ENCODE data around the gene IGF1R. TPM values are rescaled to one million over a fixed set of nuclear protein-coding genes. Genes with fewer than 3 reads are reported as not detected.

The IGF1R gene
- total and polyA plus RNA-seq, 8 donors: 8.1 to 50.3 (median 36.0) TPM

- 96 to 100% methylated on average over 1 of the region's 1 CpG for WGBS, 2 donors
- TF ChIP-seq, protein P1, sequence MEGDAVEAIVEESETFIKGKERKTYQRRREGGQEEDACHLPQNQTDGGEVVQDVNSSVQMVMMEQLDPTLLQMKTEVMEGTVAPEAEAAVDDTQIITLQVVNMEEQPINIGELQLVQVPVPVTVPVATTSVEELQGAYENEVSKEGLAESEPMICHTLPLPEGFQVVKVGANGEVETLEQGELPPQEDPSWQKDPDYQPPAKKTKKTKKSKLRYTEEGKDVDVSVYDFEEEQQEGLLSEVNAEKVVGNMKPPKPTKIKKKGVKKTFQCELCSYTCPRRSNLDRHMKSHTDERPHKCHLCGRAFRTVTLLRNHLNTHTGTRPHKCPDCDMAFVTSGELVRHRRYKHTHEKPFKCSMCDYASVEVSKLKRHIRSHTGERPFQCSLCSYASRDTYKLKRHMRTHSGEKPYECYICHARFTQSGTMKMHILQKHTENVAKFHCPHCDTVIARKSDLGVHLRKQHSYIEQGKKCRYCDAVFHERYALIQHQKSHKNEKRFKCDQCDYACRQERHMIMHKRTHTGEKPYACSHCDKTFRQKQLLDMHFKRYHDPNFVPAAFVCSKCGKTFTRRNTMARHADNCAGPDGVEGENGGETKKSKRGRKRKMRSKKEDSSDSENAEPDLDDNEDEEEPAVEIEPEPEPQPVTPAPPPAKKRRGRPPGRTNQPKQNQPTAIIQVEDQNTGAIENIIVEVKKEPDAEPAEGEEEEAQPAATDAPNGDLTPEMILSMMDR (IDR thresholded peaks at IDR 0.05): no peak
Measured at GRCh38 chr15:98965597-98965996, 317.3 kb downstream of the IGF1R start.

DNA sequence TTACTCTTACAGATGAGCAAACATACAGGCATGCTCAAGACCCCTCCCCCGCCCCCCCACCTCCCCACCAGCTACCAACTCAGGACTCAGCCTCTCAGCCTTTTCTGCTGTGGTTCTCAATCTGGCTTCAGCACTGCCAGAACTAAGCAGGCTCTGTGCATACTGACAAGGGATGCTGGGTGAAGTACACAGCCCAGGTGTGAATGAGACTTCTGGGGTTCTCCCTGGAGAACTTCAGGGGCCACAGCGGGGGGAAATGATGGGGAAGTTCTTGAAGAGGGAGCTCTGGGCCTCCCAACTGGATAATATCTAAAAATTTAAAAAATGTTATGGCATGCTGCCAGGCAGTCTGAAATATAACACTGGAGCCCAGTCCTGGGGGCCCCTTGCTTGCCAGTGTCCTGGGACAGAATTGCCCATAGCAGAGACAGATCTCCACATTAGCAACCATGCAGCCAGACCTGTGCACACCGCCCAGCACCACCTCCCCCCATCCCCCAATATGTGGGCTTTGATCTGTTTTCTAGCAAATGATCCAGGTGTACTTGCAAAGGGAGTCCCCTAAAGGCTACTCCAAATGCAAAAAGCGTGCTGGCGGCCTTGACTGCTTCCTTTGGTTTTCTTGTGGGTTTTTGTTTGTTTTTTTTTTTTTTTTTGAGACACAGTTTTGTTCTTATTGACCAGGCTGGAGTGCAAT is 317.9 kb downstream of the IGF1R start:
- Histone ChIP-seq H3K4me3 (no peak overlapping the region), H3K36me3 (peaks cover 0 to 17% (median 2%) of the 10 kb centered on the region in 3 donors), H3K4me1 (no peaks in the 10 kb centered on the region), H3K9me3 (no peaks in the 10 kb centered on the region), H3K27me3 (no peaks in the 10 kb centered on the region), H3K27ac (no peak overlapping the region)
- intact Hi-C loops (cut with DNase I): no loop called here
- 70 to 78% methylated on average over 5 of the region's 5 CpGs for whole genome bisulfite sequencing, 2 donors
- TF ChIP-seq, protein P1 (IDR thresholded peaks at IDR 0.05): no peak
- peak in 1 of 4 donors; percentile 20 for ATAC-seq
- no peak for FAIRE-seq
- peak in 1 of 6 donors; percentile 6 for DNase-seq

More at GRCh38 chr15:98965597-98965996, 317.3 kb downstream of the IGF1R start:
- Histone ChIP-seq H3K4me1 (no peaks in the 10 kb centered on the region), H3K9me3 (no peaks in the 10 kb centered on the region), H3K4me3 (no peak overlapping the region), H3K27me3 (no peaks in the 10 kb centered on the region), H3K36me3 (peaks cover 0 to 23% (median 6%) of the 10 kb centered on the region in 3 donors), H3K27ac (no peak overlapping the region)
- DNase-seq: peak in 1 of 6 donors; percentile 1
- no peak for FAIRE-seq
- intact Hi-C loops (cut with DNase I): no loop called here
- ATAC-seq: peak in 1 of 4 donors; percentile 8

- FAIRE-seq: no peak
- WGBS, 2 donors: 87 to 90% methylated on average over 5 of the region's 5 CpGs
- intact Hi-C loops (cut with DNase I): no loop called here
Measured at GRCh38 chr15:98967096-98967495, 318.8 kb downstream of the IGF1R start.

GRCh38 chr15:98967916-98968315 is 319.6 kb downstream of the IGF1R start:
- ATAC-seq (no peak), DNase-seq (peak in 1 of 6 donors; percentile 1), FAIRE-seq (no peak)
- H3K36me3 ChIP-seq: no peaks in the 10 kb centered on the region
- no peak overlapping the region for H3K4me3 ChIP-seq
- TF ChIP-seq, protein P1 (IDR thresholded peaks at IDR 0.05): no peak
- intact Hi-C loops (cut with DNase I): no loop called here
- no peaks in the 10 kb centered on the region for H3K4me1 ChIP-seq
- H3K9me3 ChIP-seq: no peaks in the 10 kb centered on the region
- no peaks in the 10 kb centered on the region for H3K27me3 ChIP-seq
- no peak overlapping the region for H3K27ac ChIP-seq
- whole genome bisulfite sequencing, 2 donors: 92 to 97% methylated on average over 5 of the region's 5 CpGs

More at GRCh38 chr15:98967096-98967495, 318.8 kb downstream of the IGF1R start:
- no peak for ATAC-seq
- Histone ChIP-seq H3K27ac (no peak overlapping the region), H3K9me3 (no peaks in the 10 kb centered on the region), H3K4me3 (no peak overlapping the region), H3K4me1 (no peaks in the 10 kb centered on the region), H3K27me3 (no peaks in the 10 kb centered on the region), H3K36me3 (peaks cover 0 to 8% (median 0%) of the 10 kb centered on the region in 3 donors)
- TF ChIP-seq, protein P1 (IDR thresholded peaks at IDR 0.05): no peak
- peak in 1 of 6 donors; percentile 2 for DNase-seq

DNA sequence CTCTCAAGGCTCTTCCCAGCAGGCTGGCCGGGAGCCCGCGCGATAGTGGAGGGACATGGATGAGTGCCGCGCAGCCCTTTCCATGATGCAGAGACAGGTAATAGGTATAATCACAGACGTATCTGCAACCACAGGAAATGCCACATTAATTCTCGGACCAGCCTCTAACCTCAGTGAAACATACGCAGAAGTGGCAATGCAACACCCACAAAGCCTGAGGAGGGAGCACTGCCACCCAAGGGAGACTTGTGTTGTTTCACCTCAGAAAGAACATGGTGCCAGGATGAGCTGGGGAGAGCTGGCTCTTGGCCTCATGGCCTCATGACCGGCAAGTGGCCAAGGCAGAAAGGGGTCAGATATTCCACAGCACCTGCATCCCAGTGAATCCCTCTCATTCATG is 320.2 kb downstream of the IGF1R start:
- no peaks in the 10 kb centered on the region for H3K36me3 ChIP-seq
- no peaks in the 10 kb centered on the region for H3K4me1 ChIP-seq
- H3K27ac ChIP-seq: no peak overlapping the region
- intact Hi-C loops (cut with DNase I): no loop called here
- no peak for FAIRE-seq
- H3K9me3 ChIP-seq: no peaks in the 10 kb centered on the region
- no peak overlapping the region for H3K4me3 ChIP-seq
- no peak for ATAC-seq
- TF ChIP-seq, protein P1 (IDR thresholded peaks at IDR 0.05): no peak
- no peaks in the 10 kb centered on the region for H3K27me3 ChIP-seq
- peak in 1 of 6 donors; percentile 4 for DNase-seq
- WGBS, 2 donors: 93 to 94% methylated on average over 10 of the region's 10 CpGs

All from pancreas (tissue), 10 donors.